ENCODE results near the gene RAPGEF1. TPM values are rescaled to one million over a fixed set of nuclear protein-coding genes. Genes with fewer than 3 reads are reported as not detected.

Gene RAPGEF1
- total RNA-seq, 2 experiments from 2014 or later: 129 to 131 TPM

GRCh38 chr9:131528886-131529505 lies 210.9 kb downstream of the RAPGEF1 start:
- POLR2A ChIA-PET: no interaction called here
- H3K4me3 Mint-ChIP-seq: peak overlapping the region; percentile 81
- no peaks in the 10 kb centered on the region for H3K27me3 Mint-ChIP-seq
- H3K27ac Mint-ChIP-seq: no peak overlapping the region
- DNase-seq: no peak
- ATAC-seq (ENCODE audit: low read depth): no peak
- H3K36me3 Mint-ChIP-seq: peaks cover 10% of the 10 kb centered on the region
- no peaks in the 10 kb centered on the region for H3K9me3 Mint-ChIP-seq
- H3K4me1 Mint-ChIP-seq: peaks cover 5% of the 10 kb centered on the region

- Mint-ChIP-seq H3K27me3 (no peaks in the 10 kb centered on the region), H3K36me3 (peaks cover 10% of the 10 kb centered on the region), H3K27ac (peak overlapping the region; percentile 60), H3K4me3 (peak overlapping the region; percentile 16), H3K4me1 (peaks cover 5% of the 10 kb centered on the region), H3K9me3 (no peaks in the 10 kb centered on the region)
- POLR2A ChIA-PET: no interaction called here
- no peak for ATAC-seq (ENCODE audit: low read depth)
- DNase-seq: no peak
These were observed 211.7 kb downstream of the RAPGEF1 start for GRCh38 chr9:131528186-131528585.

Other genes starting within 250 kb of the RAPGEF1 start
- gene POMT1, start 237.2 kb downstream of the RAPGEF1 start, total RNA-seq: 10 to 100 TPM; 44.0 to 51.4 TPM
- 10 to 100 TPM; 30.6 to 38.8 TPM for gene UCK1, start 208.8 kb downstream of the RAPGEF1 start, total RNA-seq
- gene PRRT1B, start 194.6 kb downstream of the RAPGEF1 start, total RNA-seq: not detected

Data from activated naive CD8-positive, alpha-beta T cell treated with anti-CD3 and anti-CD28 coated beads, Interleukin-2, amount 10 ng/mL, durations not matched to agents 7 days and 5 days (primary cell).